Motor neuron (in vitro differentiated cells): ENCODE measurements around the gene JMJD1C. TPM values are rescaled to one million over a fixed set of nuclear protein-coding genes. Genes with fewer than 3 reads are reported as not detected.

Source experiments
- ATAC-seq, 8 experiments: fragments of 200-7000 bp; cut with Tn5 transposase; replicated peaks in 6 of 8; 2 replicates each; pipeline ENCODE4 v1.8.0; 2021; ENCODE audit warnings: mild to moderate bottlenecking in 8 of 8, moderate library complexity in 8 of 8
- H3K27ac ChIP-seq, 2 donors: fragments of 250-450 bp; sonication (Bioruptor Pico); 2 replicates each; pipeline ENCODE4 v1.9.0; 2021; ENCODE audit warnings: antibody characterized with exemption in 2 of 2, mild to moderate bottlenecking in 2 of 2, moderate library complexity in 1 of 2
- H3K4me1 ChIP-seq, 2 donors: fragments of 250-450 bp; sonication (Bioruptor Pico); replicated peaks in 1 of 2; 2 replicates each; pipeline ENCODE4 v1.6.1; 2021; ENCODE audit warnings: antibody characterized with exemption in 2 of 2, mild to moderate bottlenecking in 2 of 2, moderate library complexity in 1 of 2
- H3K4me3 ChIP-seq, 5 donors: fragments of 250-450 bp; sonication (Bioruptor Pico); 2 replicates each; pipeline ENCODE4 v1.9.0; 2021; ENCODE audit warnings: antibody characterized with exemption in 5 of 5, mild to moderate bottlenecking in 5 of 5, moderate library complexity in 4 of 5
- WGBS, 10 experiments: fragments of 450-650 bp; shearing (Covaris generic); methylation state at CpG; one replicate each; pipeline ENCODE4 v1.0.0; 2022; 5-methylcytosine and 5-hydroxymethylcytosine counted together
- in situ Hi-C, 9 experiments: fragments of 400-800 bp; cut with MboI; loops; one replicate each; pipeline ENCODE4 v1.15.0; 2021; ENCODE audit warnings: low sequenced_read_pairs in 9 of 9, low pct_unique_long_range_greater_than_20kb in 2 of 9; ENCODE audit not compliant: unreplicated experiment in 9 of 9
- total RNA-seq, 8 experiments: library from RNA; unstranded; fragments of 300-600 nt; gene quantifications; 2 replicates each; pipeline versions ENCODE4 v1.2.3 to v1.2.4, GENCODE V29; 2022

The JMJD1C gene
- total RNA-seq, 8 experiments from 2014 or later: 48.3 to 137 (median 57.1) TPM

DNA sequence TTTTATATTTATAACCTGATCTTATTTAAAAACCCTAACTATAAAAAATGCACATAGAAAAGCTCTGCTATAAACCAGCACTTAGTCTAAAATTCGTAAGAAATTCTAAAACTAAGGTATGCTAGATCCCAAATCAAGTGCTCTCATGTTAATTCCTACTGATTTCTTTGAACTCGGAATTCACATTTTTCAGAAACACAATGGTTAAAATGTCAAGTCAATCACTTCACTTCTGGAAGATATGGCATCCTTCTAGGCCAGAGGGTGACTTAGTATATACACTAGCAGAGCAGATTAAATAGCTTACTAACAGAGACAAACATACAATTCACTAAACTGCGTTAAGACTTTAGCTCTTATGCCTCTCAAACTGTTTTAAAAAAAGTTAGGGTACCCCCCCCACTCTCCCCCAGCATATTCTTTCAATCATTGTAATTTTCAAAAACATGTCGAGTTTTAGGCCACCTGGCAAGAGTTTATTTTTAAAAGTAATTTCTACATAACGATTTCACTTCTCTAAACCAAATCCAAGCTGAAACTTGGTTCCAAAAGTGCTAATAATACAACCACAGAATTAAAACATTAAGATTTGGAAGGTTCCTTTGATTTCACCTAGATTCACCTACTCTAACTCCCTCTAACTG is 203.2 kb downstream of the JMJD1C start:
- no peak for ATAC-seq
- in situ Hi-C loops: no loop called here
- WGBS, 10 experiments: 55 to 100% (median 86%) methylated on average over 2 to 5 of the region's 5 CpGs
- no peak overlapping the region for H3K4me3 ChIP-seq
- H3K27ac ChIP-seq: no peak overlapping the region
- peaks cover 0 to 11% of the 10 kb centered on the region in 2 donors for H3K4me1 ChIP-seq

DNA sequence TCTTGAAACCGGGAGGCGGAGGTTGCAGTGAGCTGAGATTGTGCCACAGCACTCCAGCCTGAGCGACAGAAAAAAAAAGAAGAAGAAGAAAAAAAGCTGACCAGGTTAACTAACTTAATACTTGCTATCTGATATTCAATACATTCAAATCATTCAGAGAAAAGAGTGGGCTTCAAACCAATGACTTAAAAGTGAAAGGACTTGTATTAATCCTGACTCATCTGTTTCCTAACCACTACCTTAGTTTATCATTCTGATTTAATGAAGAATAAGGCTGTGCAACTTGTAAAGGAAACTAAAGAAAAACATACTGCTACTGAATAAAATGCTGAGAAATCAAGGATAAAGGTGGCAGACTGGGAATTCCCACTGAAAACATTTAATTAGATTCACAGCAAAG is 204.3 kb downstream of the JMJD1C start:
- in situ Hi-C loops: no loop called here
- WGBS, 10 experiments: 80 to 100% (median 96%) methylated on average over 1 to 3 of the region's 3 CpGs; no CpG with 5 or more reads in 2 of the 10 experiments

DNA sequence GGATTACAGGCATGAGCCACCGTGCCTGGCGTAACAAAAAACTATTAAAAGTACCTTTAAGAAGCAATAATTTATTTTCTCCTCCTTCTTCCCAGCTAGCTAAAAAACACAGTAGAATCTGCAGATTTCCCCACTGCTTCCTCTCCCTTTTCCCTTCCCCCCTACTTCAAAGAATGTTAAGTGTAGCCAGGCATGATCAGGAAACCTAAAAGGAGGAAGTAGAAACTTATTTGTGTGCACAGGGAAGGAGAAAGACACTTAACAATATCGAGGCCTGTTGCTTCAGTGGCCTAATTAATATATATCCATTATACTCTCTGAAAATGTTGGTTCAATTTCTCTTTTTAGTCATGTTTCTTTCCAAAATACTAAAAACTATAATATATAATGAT is 204.9 kb downstream of the JMJD1C start:
- in situ Hi-C loops: no loop called here
- peaks cover 0 to 11% of the 10 kb centered on the region in 2 donors for H3K4me1 ChIP-seq

More for the DNA sequence above, 204.3 kb downstream of the JMJD1C start:
- Histone ChIP-seq H3K4me3 (no peak overlapping the region), H3K27ac (no peak overlapping the region), H3K4me1 (peaks cover 0 to 11% of the 10 kb centered on the region in 2 donors)
- no peak for ATAC-seq

DNA sequence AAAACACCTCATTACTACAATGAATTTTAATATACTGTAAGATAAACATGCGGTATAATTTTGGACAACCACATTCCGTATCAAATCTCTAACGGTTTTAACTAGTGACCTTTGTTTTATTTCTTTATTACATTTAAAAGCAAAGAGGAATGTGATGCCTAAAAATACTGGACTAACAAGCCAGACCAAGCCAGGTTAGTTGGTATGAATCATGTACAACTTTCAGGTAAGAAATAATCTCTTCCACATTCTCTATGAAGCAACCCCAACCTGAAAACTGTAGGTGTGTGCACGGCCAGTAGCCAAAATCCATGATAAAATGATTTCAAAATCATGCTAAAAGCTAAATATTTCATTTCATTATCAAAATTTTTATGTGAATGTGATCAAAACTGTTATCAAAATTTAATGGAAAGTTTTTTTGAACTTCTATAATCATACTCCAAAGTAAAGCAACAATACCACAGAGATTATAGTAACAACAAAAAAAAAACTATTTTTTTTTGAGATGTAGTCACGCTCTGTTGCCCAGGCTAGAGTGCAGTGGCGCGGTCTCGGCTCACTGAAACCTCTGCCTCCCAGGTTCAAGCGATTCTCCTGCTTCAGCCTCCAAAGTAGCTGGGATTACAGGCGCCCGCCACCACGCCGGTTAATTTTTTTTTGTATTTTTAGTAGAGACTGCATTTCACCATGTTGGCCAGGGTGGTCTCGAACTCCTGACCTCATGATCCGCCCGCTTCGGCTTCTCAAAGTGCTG is 205.5 kb downstream of the JMJD1C start:
- WGBS, 10 experiments: 92 to 100% (median 99%) methylated on average over 1 to 16 of the region's 17 CpGs
- no peak for ATAC-seq
- peaks cover 0 to 11% of the 10 kb centered on the region in 2 donors for H3K4me1 ChIP-seq
- no peak overlapping the region for H3K4me3 ChIP-seq
- in situ Hi-C loops: no loop called here
- H3K27ac ChIP-seq: no peak overlapping the region

More for the DNA sequence above, 204.9 kb downstream of the JMJD1C start:
- Histone ChIP-seq H3K27ac (no peak overlapping the region), H3K4me3 (no peak overlapping the region)
- ATAC-seq: no peak
- 90 to 100% (median 100%) methylated on average over 1 to 3 of the region's 3 CpGs; no CpG with 5 or more reads in 2 of the 10 experiments for WGBS, 10 experiments

DNA sequence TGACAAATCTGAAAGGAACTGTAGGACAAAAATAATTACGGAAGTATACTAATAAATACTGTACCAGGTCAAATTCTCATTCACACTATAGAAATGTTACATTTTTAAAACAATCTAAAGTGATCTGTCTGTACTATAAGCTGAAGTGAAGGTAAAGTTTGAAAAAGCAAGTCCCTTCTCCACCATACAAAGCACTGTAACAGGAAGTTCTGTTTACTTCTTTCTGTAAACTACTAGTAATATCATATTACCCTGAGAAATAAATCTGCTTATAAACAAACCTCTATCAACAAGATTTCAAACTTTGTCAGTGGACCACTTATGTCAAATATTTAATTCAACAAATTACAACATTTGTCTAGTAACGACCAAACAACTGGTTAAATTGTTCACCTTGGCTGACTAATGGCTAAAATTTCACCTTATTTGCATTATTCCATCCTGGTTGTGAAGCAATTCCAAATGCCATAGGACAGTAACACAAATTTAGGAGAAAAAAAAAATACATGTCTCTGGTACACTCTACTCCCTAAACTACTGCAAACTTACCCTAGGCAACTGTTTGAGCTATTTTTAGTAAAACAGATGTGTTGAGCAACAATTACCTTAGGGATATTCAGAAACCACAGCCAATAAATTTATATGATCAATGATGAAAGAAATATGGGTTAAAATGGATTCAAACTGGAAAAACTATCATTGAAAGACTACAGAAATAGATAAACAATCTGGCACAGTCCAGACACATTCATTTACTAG is 206.7 kb downstream of the JMJD1C start:
- H3K27ac ChIP-seq: no peak overlapping the region
- H3K4me3 ChIP-seq: no peak overlapping the region
- in situ Hi-C loops: no loop called here
- H3K4me1 ChIP-seq: peaks cover 0 to 6% of the 10 kb centered on the region in 2 donors
- ATAC-seq: no peak
- WGBS, 10 experiments: 91 to 100% (median 100%) methylated on average over 1 to 2 of the region's 2 CpGs; no CpG with 5 or more reads in 1 of the 10 experiments

DNA sequence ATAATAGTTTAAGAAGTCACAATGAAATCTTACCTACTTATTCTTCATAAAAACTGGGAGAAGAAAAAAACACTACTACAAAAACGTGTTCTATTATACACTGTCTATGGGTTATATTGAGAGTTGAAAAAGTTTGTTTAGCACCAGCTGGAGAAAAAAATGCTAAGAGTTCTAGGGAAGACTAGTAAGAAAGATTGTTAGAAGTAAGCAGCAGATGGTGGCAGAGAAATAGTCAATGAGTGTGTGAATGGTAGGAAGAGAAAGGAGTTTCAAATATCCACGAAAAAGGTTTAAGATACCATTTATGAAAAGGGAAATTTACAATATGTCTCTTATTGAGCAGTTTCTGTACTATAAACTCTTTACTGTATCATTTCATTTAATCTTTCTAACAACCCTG is 208.0 kb downstream of the JMJD1C start:
- no peak overlapping the region for H3K4me3 ChIP-seq
- H3K4me1 ChIP-seq: peaks cover 0 to 4% of the 10 kb centered on the region in 2 donors
- WGBS, 10 experiments: 55 to 86% (median 65%) methylated on average over 1 to 2 of the region's 2 CpGs
- in situ Hi-C loops: no loop called here
- no peak for ATAC-seq
- no peak overlapping the region for H3K27ac ChIP-seq

DNA sequence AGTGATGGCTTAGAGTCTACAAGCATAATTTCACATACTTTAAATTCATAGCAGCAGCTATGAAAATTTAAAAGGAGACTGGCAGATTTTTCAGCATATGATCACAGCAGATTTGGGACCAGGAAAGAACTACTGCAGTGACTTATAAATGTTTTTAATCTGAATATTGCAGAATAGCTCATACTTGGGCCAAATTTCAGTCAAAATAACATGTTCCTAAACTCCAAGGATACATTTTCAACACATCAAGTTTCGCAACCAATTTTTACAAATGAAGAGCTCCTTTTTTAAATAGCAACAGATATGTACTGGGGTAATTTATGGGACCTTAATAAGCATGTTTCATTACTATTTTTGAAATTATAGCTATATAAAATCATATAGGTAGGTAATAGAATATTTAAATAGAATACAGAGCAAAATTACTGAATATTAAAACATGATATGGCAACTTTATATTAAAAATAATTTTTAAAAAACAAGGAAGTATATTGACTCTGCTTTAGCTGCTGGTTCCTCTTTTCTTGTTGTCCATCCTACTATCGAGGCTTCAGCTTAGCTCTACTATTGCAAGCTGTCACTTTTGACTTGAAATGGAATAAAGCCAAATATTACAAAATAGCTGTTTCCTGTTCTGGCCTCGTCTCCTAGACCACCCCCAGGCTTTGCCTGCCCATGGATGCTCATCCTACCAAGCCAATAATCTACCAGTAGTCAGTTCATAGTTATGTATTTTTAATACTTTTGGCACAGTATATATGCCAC is 209.6 kb downstream of the JMJD1C start:
- WGBS, 10 experiments: 0 to 100% (median 83%) methylated on average over 1 to 3 of the region's 3 CpGs
- H3K4me1 ChIP-seq: no peaks in the 10 kb centered on the region
- H3K27ac ChIP-seq: no peak overlapping the region
- H3K4me3 ChIP-seq: no peak overlapping the region
- in situ Hi-C loops: no loop called here
- ATAC-seq: no peak

DNA sequence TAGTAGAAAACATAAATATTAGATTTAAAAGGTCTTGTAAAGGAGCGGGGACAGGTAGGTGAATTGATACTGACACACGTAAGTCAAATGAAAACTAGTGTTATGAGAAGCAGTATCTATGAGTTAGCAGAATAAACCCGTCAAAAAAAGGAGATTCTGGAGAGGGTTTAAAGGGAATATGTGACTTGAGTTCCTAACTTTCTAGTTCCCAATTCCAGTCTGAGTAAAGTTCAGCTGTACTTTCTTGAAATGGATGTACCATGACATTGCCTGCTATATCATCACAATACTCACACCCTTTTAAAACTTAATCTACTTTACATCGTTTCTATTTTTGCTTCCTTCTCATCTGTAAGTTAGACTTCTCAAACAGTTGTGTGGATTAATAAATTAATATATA is 210.5 kb downstream of the JMJD1C start:
- Histone ChIP-seq H3K4me3 (no peak overlapping the region), H3K4me1 (no peaks in the 10 kb centered on the region), H3K27ac (no peak overlapping the region)
- WGBS, 10 experiments: 63 to 100% (median 98%) methylated on average over 1 to 4 of the region's 4 CpGs
- in situ Hi-C loops: no loop called here
- ATAC-seq: no peak

DNA sequence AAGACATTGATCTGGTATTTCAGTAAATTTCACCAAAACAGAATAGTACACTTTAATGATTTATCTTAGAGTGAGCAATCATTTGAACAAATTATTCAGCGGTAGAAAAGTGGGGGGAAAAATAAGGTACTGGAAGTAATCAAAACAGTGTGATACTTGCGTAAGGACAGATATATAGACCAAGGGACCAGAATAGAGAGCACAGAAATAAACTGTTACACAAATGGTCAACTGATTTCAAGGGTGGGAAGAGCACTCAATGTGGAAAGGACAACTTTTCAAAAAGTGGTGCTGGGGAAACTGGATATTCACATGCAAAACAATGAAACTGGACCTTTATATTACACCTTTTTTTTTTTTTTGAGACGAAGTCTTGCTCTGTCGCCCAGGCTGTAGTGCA is 212.7 kb downstream of the JMJD1C start:
- Histone ChIP-seq H3K27ac (no peak overlapping the region), H3K4me3 (no peak overlapping the region), H3K4me1 (no peaks in the 10 kb centered on the region)
- in situ Hi-C loops: no loop called here
- no peak for ATAC-seq
- WGBS, 10 experiments: 87 to 100% (median 98%) methylated on average over 1 to 4 of the region's 4 CpGs

DNA sequence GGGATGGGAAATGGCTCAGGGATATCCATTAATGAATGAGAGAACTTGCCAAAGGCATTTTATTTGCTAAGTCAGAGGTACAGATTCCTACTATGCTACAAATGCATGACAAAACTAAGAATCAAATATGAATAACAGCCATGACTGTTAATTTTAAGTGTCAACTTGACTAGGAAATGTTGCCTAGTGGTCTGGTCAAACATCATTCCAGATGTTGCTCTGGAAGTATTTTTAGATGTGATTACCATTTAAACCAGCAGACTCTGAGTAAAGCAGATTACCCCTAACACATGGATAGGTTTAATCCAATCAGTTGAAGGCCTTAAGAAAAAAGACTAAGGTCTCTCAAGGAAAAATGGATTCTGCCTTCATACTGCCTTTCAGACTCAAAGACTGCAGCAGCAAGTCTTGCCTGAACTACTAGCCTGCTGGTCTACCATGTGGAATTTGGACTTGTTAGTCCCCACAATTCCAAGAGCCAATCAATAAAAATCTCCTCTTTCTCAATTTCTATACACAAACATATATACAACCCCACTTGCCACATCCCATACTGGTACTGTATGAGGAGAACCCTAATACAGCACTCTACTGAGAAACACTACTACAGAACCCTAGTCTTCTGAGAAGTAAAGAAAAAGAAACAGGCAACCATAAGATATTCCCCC is 213.5 kb downstream of the JMJD1C start:
- H3K4me1 ChIP-seq: no peaks in the 10 kb centered on the region
- no peak overlapping the region for H3K27ac ChIP-seq
- in situ Hi-C loops: no loop called here
- H3K4me3 ChIP-seq: no peak overlapping the region
- ATAC-seq: no peak

DNA sequence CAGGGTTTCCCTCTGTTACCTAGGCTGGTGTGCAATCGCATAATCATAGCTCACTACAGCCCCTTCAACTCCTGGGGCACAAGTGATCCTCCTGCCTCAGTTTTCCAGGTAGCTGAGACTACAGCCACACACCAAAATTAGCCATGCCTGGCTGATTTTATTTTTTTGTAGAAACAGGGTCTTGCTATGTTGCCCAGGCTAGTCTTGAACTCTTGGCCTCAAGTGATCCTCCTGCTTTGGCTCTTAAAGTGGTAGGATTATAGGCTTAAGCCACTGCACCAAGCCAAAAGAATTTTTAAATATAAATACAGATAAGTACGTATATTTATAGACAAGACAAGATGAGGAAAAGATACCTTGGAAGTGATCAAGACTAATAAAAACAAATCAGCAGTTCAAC is 215.7 kb downstream of the JMJD1C start:
- in situ Hi-C loops: no loop called here
- ATAC-seq: no peak
- Histone ChIP-seq H3K4me1 (no peaks in the 10 kb centered on the region), H3K27ac (no peak overlapping the region), H3K4me3 (no peak overlapping the region)
- WGBS, 10 experiments: 44 to 100% (median 100%) methylated on average over 1 to 2 of the region's 2 CpGs; no CpG with 5 or more reads in 1 of the 10 experiments

DNA sequence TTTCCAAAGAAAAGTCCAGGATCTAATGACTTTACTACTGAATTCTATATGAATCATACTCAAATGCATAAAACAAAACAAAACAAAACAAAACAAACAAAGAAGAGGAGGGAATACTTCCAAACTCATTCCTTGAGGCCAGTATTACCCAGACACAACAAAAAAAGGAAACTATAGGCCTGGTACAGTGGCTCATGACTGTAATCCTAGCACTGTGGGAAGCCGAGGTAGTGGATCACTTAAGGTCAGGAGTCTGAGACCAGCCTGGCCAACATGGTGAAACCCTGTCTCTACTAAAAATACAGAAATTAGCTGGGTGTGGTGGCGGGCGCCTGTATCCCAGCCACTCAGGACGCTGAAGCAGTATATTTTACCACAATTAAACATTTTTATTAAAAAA is 218.0 kb downstream of the JMJD1C start:
- WGBS, 10 experiments: 73 to 100% (median 100%) methylated on average over 1 to 4 of the region's 4 CpGs; no CpG with 5 or more reads in 3 of the 10 experiments
- Histone ChIP-seq H3K4me1 (no peaks in the 10 kb centered on the region), H3K27ac (no peak overlapping the region), H3K4me3 (no peak overlapping the region)
- in situ Hi-C loops: no loop called here
- ATAC-seq: peak in 1 of 8 experiments; percentile 19
